Left hindlimb (tissue), 1 donor: ENCODE results near the gene FBXW10B.
A peak's percentile ranks its signal among the peaks of the same experiment; 100 is the strongest.
"Not testable (repeated sequence)": the region's sequence is repeated elsewhere in the genome, so short reads cannot be mapped to it uniquely, and the experiment has no call there.

Source experiments
- DNase-seq: peaks from one replicate; pipeline ENCODE4 v3.0.0-alpha.2; 2018

Gene FBXW10B, protein sequence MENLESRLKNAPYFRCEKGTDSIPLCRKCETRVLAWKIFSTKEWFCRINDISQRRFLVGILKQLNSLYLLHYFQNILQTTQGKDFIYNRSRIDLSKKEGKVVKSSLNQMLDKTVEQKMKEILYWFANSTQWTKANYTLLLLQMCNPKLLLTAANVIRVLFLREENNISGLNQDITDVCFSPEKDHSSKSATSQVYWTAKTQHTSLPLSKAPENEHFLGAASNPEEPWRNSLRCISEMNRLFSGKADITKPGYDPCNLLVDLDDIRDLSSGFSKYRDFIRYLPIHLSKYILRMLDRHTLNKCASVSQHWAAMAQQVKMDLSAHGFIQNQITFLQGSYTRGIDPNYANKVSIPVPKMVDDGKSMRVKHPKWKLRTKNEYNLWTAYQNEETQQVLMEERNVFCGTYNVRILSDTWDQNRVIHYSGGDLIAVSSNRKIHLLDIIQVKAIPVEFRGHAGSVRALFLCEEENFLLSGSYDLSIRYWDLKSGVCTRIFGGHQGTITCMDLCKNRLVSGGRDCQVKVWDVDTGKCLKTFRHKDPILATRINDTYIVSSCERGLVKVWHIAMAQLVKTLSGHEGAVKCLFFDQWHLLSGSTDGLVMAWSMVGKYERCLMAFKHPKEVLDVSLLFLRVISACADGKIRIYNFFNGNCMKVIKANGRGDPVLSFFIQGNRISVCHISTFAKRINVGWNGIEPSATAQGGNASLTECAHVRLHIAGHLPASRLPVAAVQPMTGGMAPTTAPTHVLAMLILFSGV

DNA sequence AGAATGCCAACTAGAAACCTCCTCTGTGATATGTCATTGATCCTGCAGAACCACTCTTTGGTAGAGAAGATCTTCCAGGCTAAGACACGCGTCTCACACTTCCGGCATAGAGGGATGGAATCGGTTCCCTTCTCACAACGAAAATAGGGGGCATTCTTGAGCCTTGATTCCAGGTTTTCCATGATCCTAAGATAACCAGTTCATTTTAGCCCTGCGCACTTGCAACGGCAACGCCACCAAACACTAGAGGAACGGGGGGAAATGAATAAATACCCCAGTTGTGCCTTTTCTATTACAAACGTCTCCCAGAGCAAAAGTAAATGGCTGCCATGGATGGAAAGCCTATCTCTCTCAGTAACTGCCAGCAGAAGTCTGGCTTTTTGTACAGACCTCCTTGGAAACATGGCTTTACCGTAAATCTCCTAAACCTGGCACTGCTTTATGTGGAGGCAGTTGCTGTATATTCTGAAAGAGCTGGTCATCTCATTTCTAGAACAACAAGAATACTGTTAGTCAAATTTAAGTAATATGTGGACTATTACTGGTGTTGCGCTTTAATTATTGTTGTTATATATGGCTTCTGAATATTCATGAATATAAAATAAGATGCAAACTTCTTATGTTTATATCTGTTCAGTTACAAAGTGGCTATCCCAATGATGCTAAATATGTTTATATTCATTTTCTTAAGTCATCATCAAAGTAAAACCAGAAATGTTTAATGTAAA, at the start of gene FBXW10B:
Gene FBXW10B, minus strand, starts transcription at position 374 of the 728 bp plus-strand sequence. Its CDS starts 192 bp downstream, at position 182.
- DNase-seq, result not testable (repeated sequence)

GRCh38 chr17:15663691-15664090, 44.2 kb upstream of the FBXW10B start:
- DNase-seq, result no peak

GRCh38 chr17:15663176-15663575, 43.7 kb upstream of the FBXW10B start:
- DNase-seq, result no peak

- no peak for DNase-seq
Measured at GRCh38 chr17:15662681-15663080, 43.2 kb upstream of the FBXW10B start.

- DNase-seq, result no peak
Measured at GRCh38 chr17:15660077-15660476, 40.6 kb upstream of the FBXW10B start.

- DNase-seq, result no peak
Measured at GRCh38 chr17:15659663-15660062, 40.2 kb upstream of the FBXW10B start.

- DNase-seq, result no peak
Measured at GRCh38 chr17:15659236-15659635, 39.7 kb upstream of the FBXW10B start.

- no peak for DNase-seq
Measured at GRCh38 chr17:15658296-15658695, 38.8 kb upstream of the FBXW10B start.

- DNase-seq, result no peak
Measured at GRCh38 chr17:15657868-15658267, 38.4 kb upstream of the FBXW10B start.

- DNase-seq, result no peak
Measured at GRCh38 chr17:15654886-15655561, 35.5 kb upstream of the FBXW10B start.

GRCh38 chr17:15654401-15654800, 34.9 kb upstream of the FBXW10B start:
- DNase-seq, result not testable (repeated sequence)

GRCh38 chr17:15652960-15653359, 33.5 kb upstream of the FBXW10B start:
- DNase-seq, result no peak

GRCh38 chr17:15651583-15652110, 32.1 kb upstream of the FBXW10B start:
- DNase-seq, result peak; percentile 94

GRCh38 chr17:15650741-15651582, 31.5 kb upstream of the FBXW10B start:
- peak; percentile 40 for DNase-seq

DNA sequence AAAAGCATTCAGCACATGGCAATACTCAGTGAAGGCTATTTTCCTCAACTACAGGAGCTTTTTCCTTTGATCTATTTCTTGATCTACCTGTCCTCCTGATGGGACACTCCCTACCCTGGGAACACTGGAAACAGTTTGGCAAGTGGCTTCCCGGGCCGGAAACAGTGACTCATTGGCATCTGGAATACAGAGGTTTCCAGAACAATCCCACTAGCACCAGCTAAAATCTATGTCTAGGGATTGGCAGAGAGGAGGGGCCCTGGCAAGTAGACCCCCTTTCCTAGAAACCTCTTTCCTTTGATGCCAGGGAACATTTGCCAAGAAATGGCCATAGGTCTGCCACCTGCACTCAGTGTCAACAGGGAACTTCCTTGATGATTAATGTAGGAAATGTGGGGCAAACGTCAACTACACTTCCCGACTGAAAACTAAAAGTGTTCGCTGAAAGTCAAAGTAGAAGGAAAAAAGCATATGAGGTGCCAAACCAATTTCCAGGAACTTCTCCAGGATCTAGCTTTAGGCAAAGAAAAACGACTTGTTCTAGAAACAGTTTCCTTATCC, 30.4 kb upstream of the FBXW10B start:
- peak; percentile 63 for DNase-seq

GRCh38 chr17:15648386-15648785, 28.9 kb upstream of the FBXW10B start:
- DNase-seq, result no peak

GRCh38 chr17:15645942-15646312, 26.4 kb upstream of the FBXW10B start:
- peak; percentile 64 for DNase-seq

DNA sequence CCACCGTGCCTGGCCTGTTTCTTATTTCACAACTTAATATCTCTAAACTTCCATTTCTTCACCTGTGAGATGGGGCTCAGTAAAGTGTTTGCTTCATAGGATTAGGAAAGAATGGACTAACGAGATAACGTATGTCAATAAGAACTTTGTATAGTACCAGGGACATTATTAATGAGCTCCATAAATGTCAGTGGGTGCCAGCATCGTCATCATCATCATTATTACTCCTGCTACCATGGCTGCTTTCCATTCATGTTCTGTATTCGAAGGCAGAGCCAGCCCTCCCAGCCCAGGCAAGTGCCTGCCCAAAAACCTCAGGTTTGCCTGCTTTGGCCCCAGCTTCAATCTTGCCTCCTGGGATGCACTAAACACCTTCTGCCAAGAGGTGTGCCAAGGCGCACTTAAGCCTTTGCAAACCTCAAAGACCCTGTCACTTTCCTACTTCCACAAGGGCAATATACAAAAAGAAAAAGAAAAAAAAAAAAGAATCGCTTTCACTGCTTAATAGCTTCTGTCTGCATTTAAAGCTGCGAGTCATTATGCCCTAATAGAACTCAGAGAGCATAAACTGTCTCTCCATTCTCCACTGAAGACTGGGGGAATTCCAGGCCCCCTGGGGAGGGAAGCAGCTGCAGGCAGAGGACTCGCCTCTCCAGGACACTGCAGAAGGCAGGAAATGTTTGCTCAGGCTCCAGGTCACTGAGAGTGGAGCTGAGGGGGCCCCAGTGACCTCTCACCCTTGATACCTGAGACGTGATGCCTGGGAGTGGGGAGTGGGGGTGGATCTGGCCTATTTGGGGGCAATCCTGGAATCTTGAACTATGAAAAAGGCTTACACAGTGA, 25.8 kb upstream of the FBXW10B start:
- peak; percentile 61 for DNase-seq

GRCh38 chr17:15642505-15643251, 23.2 kb upstream of the FBXW10B start:
- DNase-seq, result not testable (repeated sequence)
